AML-193 (cell line): ENCODE measurements around the gene AUTS2.

ENCODE experiments used
- DNase-seq, 2 experiments: peaks; one replicate each; lab custom pipeline; 2025; lab: John Stamatoyannopoulos, UW

Gene AUTS2

GRCh38 chr7:70777251-70777650, 1179.0 kb downstream of the AUTS2 start:
- DNase-seq: no peak

- DNase-seq: no peak
Measured at GRCh38 chr7:70778585-70778984, 1180.3 kb downstream of the AUTS2 start.

DNA sequence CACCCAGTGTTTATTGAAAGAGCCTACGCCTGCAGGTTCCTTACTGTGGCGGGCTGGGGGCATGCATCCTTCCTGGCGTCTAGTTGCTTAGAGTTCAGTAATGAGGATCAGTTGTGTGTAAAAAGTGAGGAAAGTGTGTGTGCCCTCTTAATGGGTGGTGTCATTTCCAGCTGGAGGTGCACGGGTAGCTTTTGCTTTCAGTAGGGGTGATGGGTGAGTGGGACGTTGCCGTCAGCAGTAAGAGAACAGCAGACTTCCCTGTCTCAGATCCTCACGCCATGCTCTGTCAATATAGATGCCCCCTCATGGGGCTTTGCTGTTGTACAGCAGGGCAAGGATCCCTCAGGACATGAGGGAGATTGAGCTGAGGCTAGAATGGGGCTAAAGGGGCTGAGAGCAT, 1181.0 kb downstream of the AUTS2 start:
- DNase-seq: no peak

DNA sequence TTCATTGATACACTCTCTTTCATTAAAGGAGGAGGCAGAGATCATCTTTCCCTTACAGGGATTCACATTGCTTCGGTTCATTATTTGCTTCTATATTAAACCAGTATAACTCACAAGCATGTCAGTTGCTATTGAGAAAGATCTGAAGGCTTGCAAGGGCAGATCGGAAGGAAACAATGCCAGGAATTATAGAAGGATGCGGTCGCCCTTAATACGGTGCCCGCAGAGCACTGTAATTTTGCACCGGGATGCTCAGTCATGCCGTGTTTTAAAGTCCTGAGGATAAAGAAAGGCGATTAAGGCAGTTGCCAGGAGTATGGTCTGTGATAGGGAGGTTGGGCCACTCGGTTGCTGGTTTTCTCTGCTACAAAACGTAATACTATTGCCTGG, 1183.6 kb downstream of the AUTS2 start:
- DNase-seq: no peak

GRCh38 chr7:70782796-70783195, 1184.5 kb downstream of the AUTS2 start:
- DNase-seq: no peak

DNA sequence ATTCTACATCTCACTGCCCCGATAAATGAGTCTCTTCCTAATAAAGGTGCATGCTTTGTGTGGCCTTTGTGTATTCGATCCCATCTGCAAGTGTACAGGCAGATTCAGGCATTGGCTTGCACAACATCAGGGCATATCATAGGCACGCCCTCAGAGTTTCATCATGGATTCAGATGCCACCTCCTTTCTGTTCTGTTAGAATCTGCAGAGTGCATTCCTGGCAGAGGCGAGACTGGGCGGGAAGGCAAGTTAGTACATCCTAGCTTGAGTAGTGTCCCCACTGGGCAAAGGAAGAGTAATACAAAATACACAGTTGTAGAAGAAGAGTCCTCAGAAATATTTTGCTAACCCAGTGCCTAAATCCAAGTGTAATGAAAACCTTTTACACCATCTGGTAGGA, 1187.2 kb downstream of the AUTS2 start:
- no peak for DNase-seq

- DNase-seq: no peak
Measured at GRCh38 chr7:70786076-70786475, 1187.8 kb downstream of the AUTS2 start.

GRCh38 chr7:70787286-70787685, 1189.0 kb downstream of the AUTS2 start:
- no peak for DNase-seq

GRCh38 chr7:70787771-70788170, 1189.5 kb downstream of the AUTS2 start:
- DNase-seq: no peak

DNA sequence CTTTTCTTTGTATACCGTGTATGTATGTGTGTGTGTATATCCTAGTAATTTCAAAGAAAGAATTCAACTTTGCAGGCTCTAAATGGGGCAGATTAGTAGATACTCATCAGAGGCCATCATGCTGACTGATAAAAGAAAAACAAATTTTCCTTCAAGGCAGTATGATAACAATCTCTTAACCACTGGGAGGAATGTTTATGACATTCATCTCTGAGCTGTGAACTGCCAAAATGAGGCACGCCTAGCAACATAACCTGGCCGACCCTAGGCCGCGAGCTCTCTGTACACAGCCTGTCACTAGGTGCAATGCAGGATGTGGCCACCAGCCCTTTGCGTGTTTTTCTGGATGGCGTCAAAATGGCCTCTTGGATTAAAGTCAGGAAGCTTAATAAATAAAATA, 1190.0 kb downstream of the AUTS2 start:
- no peak for DNase-seq

GRCh38 chr7:70789481-70790214, 1191.4 kb downstream of the AUTS2 start:
- DNase-seq: no peak

DNA sequence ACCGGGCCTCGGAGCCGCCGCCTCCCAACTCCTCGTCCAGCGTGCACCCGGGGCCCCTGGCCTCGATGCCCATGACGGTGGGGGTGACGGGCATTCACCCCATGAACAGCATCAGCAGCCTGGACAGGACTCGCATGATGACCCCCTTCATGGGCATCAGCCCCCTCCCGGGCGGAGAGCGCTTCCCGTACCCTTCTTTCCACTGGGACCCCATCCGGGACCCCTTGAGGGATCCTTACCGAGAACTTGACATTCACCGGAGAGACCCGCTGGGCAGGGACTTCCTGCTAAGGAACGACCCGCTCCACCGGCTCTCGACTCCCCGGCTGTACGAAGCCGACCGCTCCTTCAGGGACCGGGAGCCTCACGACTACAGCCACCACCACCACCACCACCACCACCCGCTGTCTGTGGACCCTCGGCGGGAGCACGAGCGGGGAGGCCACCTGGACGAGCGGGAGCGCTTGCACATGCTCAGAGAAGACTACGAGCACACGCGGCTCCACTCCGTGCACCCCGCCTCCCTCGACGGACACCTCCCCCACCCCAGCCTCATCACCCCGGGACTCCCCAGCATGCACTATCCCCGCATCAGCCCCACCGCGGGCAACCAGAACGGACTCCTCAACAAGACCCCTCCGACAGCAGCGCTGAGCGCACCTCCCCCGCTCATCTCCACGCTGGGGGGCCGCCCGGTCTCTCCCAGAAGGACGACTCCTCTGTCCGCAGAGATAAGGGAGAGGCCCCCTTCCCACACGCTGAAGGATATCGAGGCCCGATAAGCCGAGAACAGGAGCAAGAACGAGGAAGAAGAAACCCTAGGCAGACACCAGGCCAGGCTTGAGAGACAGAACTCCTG, 1192.2 kb downstream of the AUTS2 start:
- no peak for DNase-seq

- DNase-seq: no peak
Measured at GRCh38 chr7:70791341-70791740, 1193.1 kb downstream of the AUTS2 start.

GRCh38 chr7:70793060-70793459, 1194.8 kb downstream of the AUTS2 start:
- DNase-seq: no peak

DNA sequence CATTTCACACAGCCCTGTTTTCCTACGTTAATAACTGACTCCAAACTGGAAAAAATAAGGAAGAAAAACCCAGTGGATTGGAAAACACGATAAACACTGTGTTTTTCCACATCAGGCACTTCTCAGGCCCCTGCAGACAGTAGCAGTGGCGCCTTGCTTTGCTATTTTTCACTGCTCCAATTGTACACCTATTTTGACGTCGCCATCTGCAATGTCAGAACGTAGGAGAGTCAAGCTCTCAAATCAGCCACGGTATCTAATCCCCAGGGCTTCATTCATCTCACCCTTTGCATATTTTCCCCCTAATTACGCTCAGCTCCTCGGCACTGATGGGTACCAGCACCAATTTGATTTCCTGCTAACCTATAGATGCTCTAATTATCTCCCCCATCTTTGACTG, 1195.5 kb downstream of the AUTS2 start:
- DNase-seq: no peak

DNA sequence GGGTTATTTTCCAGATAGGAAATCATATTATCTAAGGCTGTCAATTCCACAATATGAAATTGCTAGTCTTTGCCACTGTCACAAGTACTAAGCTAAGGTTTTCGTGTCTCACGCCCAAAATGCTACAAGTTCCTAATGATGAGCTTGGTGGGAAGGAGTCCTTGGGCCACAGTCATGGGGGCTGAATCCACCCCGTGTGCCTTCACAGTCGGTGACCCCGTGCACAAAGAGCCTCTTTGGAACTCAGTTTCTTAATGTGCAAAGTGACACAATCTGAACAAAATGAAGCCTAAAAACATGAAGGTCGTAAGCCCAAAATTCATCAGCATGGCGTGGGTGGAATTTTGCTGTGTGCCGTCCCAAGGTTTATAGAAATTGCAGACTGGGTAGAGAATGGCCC, 1196.7 kb downstream of the AUTS2 start:
- DNase-seq: no peak

- DNase-seq: no peak
Measured at GRCh38 chr7:70795948-70796347, 1197.7 kb downstream of the AUTS2 start.

GRCh38 chr7:70797109-70797514, 1198.8 kb downstream of the AUTS2 start:
- no peak for DNase-seq

- no peak for DNase-seq
Measured at GRCh38 chr7:70799841-70800405, 1201.6 kb downstream of the AUTS2 start.

GRCh38 chr7:70805360-70805759, 1207.1 kb downstream of the AUTS2 start:
- DNase-seq: no peak

DNA sequence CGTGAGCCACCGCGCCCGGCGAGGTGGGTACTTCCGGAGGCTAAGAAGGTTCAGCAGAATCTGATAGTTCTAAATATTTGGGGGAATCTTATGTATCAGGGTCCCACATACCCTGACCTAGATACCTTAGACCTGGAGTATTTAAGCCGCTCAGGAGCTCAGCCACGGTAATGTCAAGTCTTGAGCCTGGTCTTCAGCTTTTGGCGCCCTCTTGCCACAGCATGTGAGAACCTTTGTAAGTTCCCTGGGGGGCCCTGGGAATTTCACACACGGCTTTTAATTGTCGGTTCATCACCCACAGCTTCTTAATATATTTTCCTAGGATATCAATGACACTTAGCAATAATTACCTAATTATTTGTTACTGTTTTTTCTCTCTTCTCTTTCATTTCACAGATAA, 1209.4 kb downstream of the AUTS2 start:
- no peak for DNase-seq

- no peak for DNase-seq
Measured at GRCh38 chr7:70808876-70809275, 1210.6 kb downstream of the AUTS2 start.

DNA sequence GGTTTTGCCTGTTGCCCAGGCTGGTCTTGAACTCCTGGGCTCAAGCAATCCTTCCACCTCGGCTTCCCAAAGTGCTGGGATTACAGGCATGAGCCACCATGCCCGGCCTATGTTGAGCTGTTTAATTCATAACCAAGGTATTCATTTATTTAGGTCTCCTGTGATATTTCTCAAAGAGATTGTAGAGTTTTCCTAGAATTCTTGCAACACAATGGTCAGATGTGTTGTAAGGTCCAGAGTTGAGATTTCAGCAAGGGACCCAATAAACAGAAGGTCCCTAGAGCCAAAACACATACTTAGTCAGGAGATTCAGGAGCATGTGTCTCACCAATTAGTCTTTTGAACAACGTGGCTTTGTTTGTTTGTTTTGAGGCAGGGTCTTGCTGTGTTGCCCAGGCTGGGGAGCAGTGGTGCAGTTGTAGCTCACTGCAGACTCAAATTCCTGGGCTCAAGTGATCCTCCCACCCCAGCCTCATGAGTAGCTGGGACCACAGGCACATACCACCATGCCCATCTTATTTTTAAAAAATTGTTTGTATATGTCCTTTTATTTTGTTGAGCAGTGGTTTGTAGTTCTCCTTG, 1212.4 kb downstream of the AUTS2 start:
- no peak for DNase-seq
